ENCODE measurements around the gene C1QTNF3. TPM values are rescaled to one million over a fixed set of nuclear protein-coding genes. Genes with fewer than 3 reads are reported as not detected.

Gene C1QTNF3
- total RNA-seq, 1 donor from 2014 or later = 2.8 TPM

DNA sequence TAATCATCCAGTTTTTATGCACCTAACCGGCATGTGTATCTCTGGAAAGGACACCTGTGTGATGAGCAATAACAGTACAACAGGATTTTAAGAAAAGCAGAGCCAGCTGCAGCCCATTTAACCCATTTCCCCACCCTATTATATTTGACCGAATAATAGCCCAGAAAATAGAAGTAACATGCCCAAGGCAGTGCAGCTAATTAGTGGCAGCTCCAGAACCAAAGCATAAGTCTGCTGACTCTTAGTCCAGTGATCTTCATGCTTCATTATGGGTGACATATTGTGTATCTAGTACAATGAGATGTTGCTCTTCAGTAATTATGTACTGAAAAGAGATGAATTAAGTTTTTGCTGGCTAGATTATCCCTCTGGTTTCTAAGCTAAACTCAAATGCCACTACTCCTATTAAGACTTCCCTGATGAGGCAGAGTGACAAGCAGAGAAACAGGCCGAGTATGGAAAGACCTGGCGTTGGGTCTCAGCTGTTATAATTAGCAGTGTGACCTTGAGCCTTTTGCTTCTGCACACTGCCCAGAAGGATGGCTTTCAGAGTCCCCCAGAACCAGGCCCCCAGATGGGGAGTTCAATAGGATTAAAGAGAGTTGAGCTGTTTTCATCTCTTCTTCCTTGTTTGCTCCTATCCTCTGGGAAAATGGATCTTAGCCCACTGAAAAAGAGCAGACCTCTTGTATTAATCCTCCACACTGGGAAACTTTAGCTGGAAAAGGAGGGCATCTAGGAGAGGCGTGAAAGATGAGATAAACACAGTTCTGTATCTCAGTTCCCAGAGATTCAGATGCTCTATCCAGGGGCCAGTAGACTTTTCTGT lies 10.8 kb upstream of the C1QTNF3 start:
- no peak for DNase-seq (ENCODE audit: low spot score)
- intact Hi-C loops (cut with DNase I) = no loop called here

- no peak for DNase-seq (ENCODE audit: low spot score)
- intact Hi-C loops (cut with DNase I) = no loop called here
Measured at GRCh38 chr5:34053133-34053532, 10.1 kb upstream of the C1QTNF3 start.

- intact Hi-C loops (cut with DNase I) = no loop called here
- no peak for DNase-seq (ENCODE audit: low spot score)
Measured at GRCh38 chr5:34051374-34051980, 8.5 kb upstream of the C1QTNF3 start.

GRCh38 chr5:34047774-34048572 lies 5.0 kb upstream of the C1QTNF3 start:
- intact Hi-C loops (cut with DNase I) = no loop called here

GRCh38 chr5:34047143-34047542 lies 4.1 kb upstream of the C1QTNF3 start:
- intact Hi-C loops (cut with DNase I) = no loop called here

More at GRCh38 chr5:34047774-34048572, 5.0 kb upstream of the C1QTNF3 start:
- DNase-seq (ENCODE audit: low spot score) = no peak

GRCh38 chr5:34045996-34046395 lies 3.0 kb upstream of the C1QTNF3 start:
- intact Hi-C loops (cut with DNase I) = no loop called here
- no peak for DNase-seq (ENCODE audit: low spot score)

More at GRCh38 chr5:34047143-34047542, 4.1 kb upstream of the C1QTNF3 start:
- DNase-seq (ENCODE audit: low spot score) = no peak

DNA sequence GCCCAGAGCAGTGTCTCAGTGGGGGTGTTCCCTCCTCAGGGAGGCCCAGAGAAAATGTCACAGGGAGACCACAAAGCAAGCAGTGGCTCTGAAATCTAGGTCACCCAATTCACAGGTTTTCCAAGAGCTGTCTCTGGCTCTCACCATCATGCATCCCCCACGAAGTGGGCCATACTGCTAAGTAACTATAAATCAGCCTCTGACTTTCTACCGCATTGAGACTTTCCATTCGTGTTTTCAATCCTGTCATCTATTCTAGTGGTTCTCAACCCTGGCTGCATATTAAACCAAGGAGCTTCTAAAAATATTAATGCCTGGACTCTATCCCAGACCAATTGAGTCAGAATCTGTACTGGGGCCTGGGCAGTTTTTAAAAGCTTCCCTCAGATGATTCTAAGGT lies 2.0 kb upstream of the C1QTNF3 start:
- intact Hi-C loops (cut with DNase I) = no loop called here
- DNase-seq (ENCODE audit: low spot score) = no peak

- peak; percentile 87 for DNase-seq (ENCODE audit: low spot score)
- intact Hi-C loops (cut with DNase I) = loop anchor here (5.0 kb wide), 1 partner anchor 35 kb away; the partner anchor contains the start of gene AMACR
Measured at GRCh38 chr5:34042321-34042720, 692 bp downstream of the C1QTNF3 start.

- DNase-seq (ENCODE audit: low spot score) = no peak
- intact Hi-C loops (cut with DNase I) = loop anchor here (5.0 kb wide), 1 partner anchor 34 kb away; the partner anchor contains the start of gene AMACR
Measured at GRCh38 chr5:34041247-34041972, 1.6 kb downstream of the C1QTNF3 start.

DNA sequence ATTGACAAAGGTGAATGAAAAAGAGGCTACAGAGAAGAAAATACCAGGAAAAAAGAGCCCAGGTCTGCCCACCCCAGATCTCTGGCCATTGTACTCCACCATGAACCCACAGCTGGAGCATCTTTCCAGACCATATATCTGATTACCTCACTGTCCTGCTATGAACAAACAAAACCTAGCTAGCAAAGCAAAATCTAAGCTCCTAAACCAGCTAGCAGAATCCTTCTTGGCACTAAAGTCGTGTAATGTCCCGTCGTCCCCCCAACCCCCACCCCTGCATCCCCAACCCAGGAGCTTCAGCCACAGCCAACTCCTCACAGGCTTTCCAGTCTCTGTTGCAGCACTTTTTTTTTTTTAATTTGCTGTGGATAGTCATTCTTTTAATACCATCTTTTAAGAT lies 2.5 kb downstream of the C1QTNF3 start:
- intact Hi-C loops (cut with DNase I) = loop anchor here (5.0 kb wide), 1 partner anchor 33 kb away; the partner anchor contains the start of gene AMACR
- no peak for DNase-seq (ENCODE audit: low spot score)

DNA sequence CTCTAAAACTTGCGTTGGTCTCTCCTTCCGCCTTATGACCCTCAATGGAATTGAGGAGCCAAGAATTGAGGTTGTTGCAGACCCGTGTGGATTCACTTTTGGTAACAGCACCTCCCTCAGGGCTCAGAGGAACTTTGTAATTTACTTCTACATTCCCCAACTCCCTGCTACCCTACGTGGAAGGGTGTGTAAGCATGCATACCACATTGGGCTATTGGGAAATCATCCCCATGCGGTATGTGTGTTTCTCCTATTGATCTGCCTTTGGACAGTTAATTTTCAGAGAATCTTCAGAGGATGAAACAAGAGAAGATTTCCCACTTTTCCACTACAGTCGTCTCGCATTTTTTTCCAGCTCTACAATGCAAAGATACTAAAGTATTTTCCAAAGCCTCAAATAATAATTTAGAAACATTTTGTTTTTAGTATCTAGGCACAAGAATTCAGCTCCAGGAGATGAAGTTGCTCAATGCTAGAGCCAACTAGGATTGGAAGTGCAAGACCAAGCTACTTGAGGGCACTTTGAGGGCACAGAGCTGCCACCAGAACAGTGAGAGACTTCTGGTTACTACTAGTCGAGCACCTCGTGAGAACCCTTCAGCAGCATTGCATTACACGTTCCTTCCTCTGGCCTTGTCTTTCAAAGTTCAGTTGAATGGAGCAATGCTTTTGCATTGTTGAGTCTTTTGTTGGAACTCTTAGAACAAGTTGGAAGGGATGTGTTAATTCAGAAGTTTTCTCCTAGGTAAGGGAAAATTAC lies 3.4 kb downstream of the C1QTNF3 start:
- intact Hi-C loops (cut with DNase I) = loop anchor here (5.0 kb wide), 1 partner anchor 32 kb away; the partner anchor contains the start of gene AMACR
- DNase-seq (ENCODE audit: low spot score) = no peak

GRCh38 chr5:34038838-34039237 lies 4.2 kb downstream of the C1QTNF3 start:
- no peak for DNase-seq (ENCODE audit: low spot score)
- intact Hi-C loops (cut with DNase I) = no loop called here

DNA sequence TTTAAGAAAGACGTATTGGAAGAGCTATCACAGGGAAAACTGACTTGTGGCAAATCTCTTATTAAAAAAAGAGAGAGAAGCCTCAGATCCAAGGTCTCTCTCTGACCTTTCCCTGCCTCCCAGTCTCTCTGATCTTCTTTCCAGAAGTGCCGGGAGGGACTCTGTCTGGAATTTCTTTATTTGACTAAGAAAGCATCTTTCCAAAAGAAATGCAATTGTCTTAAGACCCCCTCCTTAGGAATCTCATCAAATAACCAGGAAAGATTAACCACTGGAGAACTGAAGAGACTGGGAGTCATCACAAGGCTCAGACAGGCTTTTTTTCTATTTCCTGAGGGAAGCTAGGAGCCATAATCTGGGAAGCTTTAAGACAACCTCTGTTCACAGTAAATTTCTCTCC lies 4.6 kb downstream of the C1QTNF3 start:
- intact Hi-C loops (cut with DNase I) = no loop called here
- DNase-seq (ENCODE audit: low spot score) = no peak

DNA sequence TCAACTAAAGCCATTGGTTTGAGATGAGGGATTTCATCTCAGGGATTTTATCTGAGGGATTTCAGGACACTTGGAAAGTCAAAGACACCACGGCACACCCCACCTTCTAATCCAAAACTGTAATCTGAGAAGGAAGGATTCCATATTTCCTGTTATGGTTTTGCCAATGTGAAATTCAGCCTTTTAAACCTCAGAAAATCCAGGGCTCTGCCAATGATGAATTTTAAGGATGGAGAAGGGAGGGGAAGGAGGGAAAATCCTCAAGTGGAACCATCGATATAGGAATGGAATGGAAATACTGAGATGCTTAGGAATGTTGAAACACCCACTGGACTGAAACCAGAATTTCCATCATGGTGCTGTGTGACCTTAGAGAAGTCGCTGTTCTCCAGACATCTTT lies 5.3 kb downstream of the C1QTNF3 start:
- no peak for DNase-seq (ENCODE audit: low spot score)
- intact Hi-C loops (cut with DNase I) = no loop called here

DNA sequence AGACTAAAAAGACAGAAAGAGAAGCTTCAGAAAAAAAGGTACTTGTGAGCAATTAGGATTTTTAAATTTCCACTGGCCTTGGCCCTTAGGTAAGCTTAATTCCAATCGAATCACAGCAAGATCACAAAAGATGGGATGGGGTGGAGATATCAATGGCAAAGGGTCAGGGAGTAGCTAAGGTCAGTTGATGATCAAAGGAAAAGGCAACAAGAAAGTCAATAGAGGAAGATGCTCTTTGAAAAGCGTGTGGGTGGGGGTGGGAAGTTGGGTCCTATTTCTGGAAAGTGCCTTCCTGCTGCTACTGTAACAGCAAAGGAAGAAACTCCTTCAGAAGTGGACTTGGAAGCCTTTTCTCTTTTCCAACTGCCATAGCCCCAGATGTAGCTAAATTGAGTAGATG lies 7.3 kb downstream of the C1QTNF3 start:
- intact Hi-C loops (cut with DNase I) = no loop called here
- DNase-seq (ENCODE audit: low spot score) = no peak

- DNase-seq (ENCODE audit: low spot score) = no peak
- intact Hi-C loops (cut with DNase I) = no loop called here
Measured at GRCh38 chr5:34034534-34035327, 8.3 kb downstream of the C1QTNF3 start.

- intact Hi-C loops (cut with DNase I) = no loop called here
- no peak for DNase-seq (ENCODE audit: low spot score)
Measured at GRCh38 chr5:34031966-34032365, 11.0 kb downstream of the C1QTNF3 start.

GRCh38 chr5:34031117-34031516 lies 11.9 kb downstream of the C1QTNF3 start:
- intact Hi-C loops (cut with DNase I) = no loop called here
- no peak for DNase-seq (ENCODE audit: low spot score)

Data from cardiac septum (tissue), 1 donor.